Measurements from ENCODE around the gene P2RY2. TPM values are rescaled to one million over a fixed set of nuclear protein-coding genes. Genes with fewer than 3 reads are reported as not detected.

P2RY2 gene
- total RNA-seq, 1 donor from 2014 or later, result 0.42 TPM

- peaks cover 46% of the 10 kb centered on the region for H3K4me1 Mint-ChIP-seq
Measured at GRCh38 chr11:73186294-73186850, 31.7 kb upstream of the P2RY2 start.

GRCh38 chr11:73186886-73187285 is 31.2 kb upstream of the P2RY2 start:
- CTCF ChIA-PET, result interaction anchor here (1.0 to 5.5 kb wide), 8 partner anchors 9 to 355 kb away, joined by 3 to 87 read pairs (median 8); no protein-coding TSS in a partner anchor
- no peak overlapping the region for H3K27ac Mint-ChIP-seq
- DNase-seq, result no peak
- no peak for TF ChIP-seq CTCF (IDR thresholded peaks at IDR 0.05)
- H3K4me1 Mint-ChIP-seq, result peaks cover 49% of the 10 kb centered on the region
- H3K4me3 Mint-ChIP-seq, result no peak overlapping the region
- POLR2A ChIA-PET, result interaction anchor here (1.1 to 2.1 kb wide), 4 partner anchors 44 to 371 kb away, joined by 3 to 11 read pairs (median 4); partner anchors contain the start of gene FCHSD2
- no peak for ATAC-seq (ENCODE audit: low read depth)
- H3K9me3 Mint-ChIP-seq, result no peaks in the 10 kb centered on the region
- H3K36me3 Mint-ChIP-seq (ENCODE audit: low read depth), result no peaks in the 10 kb centered on the region
- intact Hi-C loops (cut with micrococcal nuclease), result loop anchor here (5.0 kb wide), 1 partner anchor 150 kb away; no protein-coding TSS in a partner anchor
- H3K27me3 Mint-ChIP-seq, result no peaks in the 10 kb centered on the region

More at GRCh38 chr11:73186294-73186850, 31.7 kb upstream of the P2RY2 start:
- TF ChIP-seq CTCF (IDR thresholded peaks at IDR 0.05), result no peak
- Mint-ChIP-seq H3K36me3 (ENCODE audit: low read depth) (no peaks in the 10 kb centered on the region), H3K27me3 (no peaks in the 10 kb centered on the region), H3K9me3 (no peaks in the 10 kb centered on the region), H3K27ac (no peak overlapping the region), H3K4me3 (no peak overlapping the region)
- CTCF ChIA-PET, result interaction anchor here (1.0 to 5.5 kb wide), 10 partner anchors 9 to 474 kb away, joined by 3 to 87 read pairs (median 6); no protein-coding TSS in a partner anchor
- intact Hi-C loops (cut with micrococcal nuclease), result loop anchor here (5.0 kb wide), 1 partner anchor 151 kb away; no protein-coding TSS in a partner anchor
- ATAC-seq (ENCODE audit: low read depth), result no peak
- DNase-seq, result no peak
- POLR2A ChIA-PET, result interaction anchor here (1.0 to 2.1 kb wide), 5 partner anchors 43 to 371 kb away, joined by 3 to 11 read pairs (median 4); partner anchors contain the start of gene FCHSD2

- no peaks in the 10 kb centered on the region for H3K27me3 Mint-ChIP-seq
- ATAC-seq (ENCODE audit: low read depth), result no peak
- intact Hi-C loops (cut with micrococcal nuclease), result loop anchor here (2.0 to 5.0 kb wide), 2 partner anchors 31 to 149 kb away; partner anchors contain the start of gene P2RY2
- H3K4me1 Mint-ChIP-seq, result peaks cover 49% of the 10 kb centered on the region
- H3K4me3 Mint-ChIP-seq, result no peak overlapping the region
- DNase-seq, result no peak
- H3K27ac Mint-ChIP-seq, result no peak overlapping the region
- no peaks in the 10 kb centered on the region for H3K9me3 Mint-ChIP-seq
- TF ChIP-seq CTCF (IDR thresholded peaks at IDR 0.05), result no peak
- ChIA-PET CTCF (interaction anchor here (1.0 to 5.5 kb wide), 6 partner anchors 9 to 101 kb away, joined by 3 to 87 read pairs (median 12); no protein-coding TSS in a partner anchor), POLR2A (interaction anchor here (2.2 kb wide), 1 partner anchor 26 kb away, joined by 7 read pairs; no protein-coding TSS in a partner anchor)
- H3K36me3 Mint-ChIP-seq (ENCODE audit: low read depth), result no peaks in the 10 kb centered on the region
Measured at GRCh38 chr11:73187854-73188253, 30.2 kb upstream of the P2RY2 start.

- no peak for TF ChIP-seq CTCF (IDR thresholded peaks at IDR 0.05)
- CTCF ChIA-PET, result interaction anchor here (0.7 to 2.6 kb wide), 5 partner anchors 10 to 101 kb away, joined by 4 to 19 read pairs (median 10); no protein-coding TSS in a partner anchor
- Mint-ChIP-seq H3K27ac (peak overlapping the region; percentile 94), H3K36me3 (ENCODE audit: low read depth) (no peaks in the 10 kb centered on the region), H3K4me3 (no peak overlapping the region), H3K4me1 (peaks cover 49% of the 10 kb centered on the region), H3K9me3 (no peaks in the 10 kb centered on the region), H3K27me3 (no peaks in the 10 kb centered on the region)
- ATAC-seq (ENCODE audit: low read depth), result no peak
- POLR2A ChIA-PET, result interaction anchor here (0.6 to 2.3 kb wide), 6 partner anchors 11 to 1400 kb away, joined by 3 to 17 read pairs (median 8); partner anchors contain the start of gene FCHSD2
- intact Hi-C loops (cut with micrococcal nuclease), result loop anchor here (2.0 to 5.0 kb wide), 2 partner anchors 30 to 149 kb away; partner anchors contain the start of gene P2RY2
- no peak for DNase-seq
Measured at GRCh38 chr11:73188301-73188700, 29.8 kb upstream of the P2RY2 start.

GRCh38 chr11:73189315-73189714 is 28.8 kb upstream of the P2RY2 start:
- peaks cover 51% of the 10 kb centered on the region for H3K4me1 Mint-ChIP-seq
- ChIA-PET CTCF (interaction anchor here (0.9 to 2.6 kb wide), 11 partner anchors 8 to 358 kb away, joined by 3 to 19 read pairs (median 6); no protein-coding TSS in a partner anchor), POLR2A (interaction anchor here (0.6 to 2.3 kb wide), 20 partner anchors 11 to 690 kb away, joined by 3 to 17 read pairs (median 4); partner anchors contain the start of gene FCHSD2)
- no peaks in the 10 kb centered on the region for H3K36me3 Mint-ChIP-seq (ENCODE audit: low read depth)
- intact Hi-C loops (cut with micrococcal nuclease), result loop anchor here (1.0 to 5.0 kb wide), 5 partner anchors 29 to 148 kb away; partner anchors contain the start of gene P2RY2
- H3K9me3 Mint-ChIP-seq, result no peaks in the 10 kb centered on the region
- peak overlapping the region; percentile 94 for H3K27ac Mint-ChIP-seq
- H3K4me3 Mint-ChIP-seq, result peak overlapping the region; percentile 59
- DNase-seq (peak; percentile 66), ATAC-seq (ENCODE audit: low read depth) (peak; percentile 92)
- TF ChIP-seq CTCF (IDR thresholded peaks at IDR 0.05), result no peak
- H3K27me3 Mint-ChIP-seq, result no peaks in the 10 kb centered on the region

All from activated B cell treated with CpG ODN at 0.5 μM for 24 hours (primary cell).